CD1c-positive myeloid dendritic cell (primary cell): ENCODE measurements around the gene ICAM2.
A peak's percentile ranks its signal among the peaks of the same experiment; 100 is the strongest.

Experiments used
- DNase-seq: peaks from one replicate; pipeline ENCODE4 v3.0.0-alpha.2; 2016; ENCODE audit errors: extremely low spot score

The ICAM2 gene

GRCh38 chr17:63974594-63975192, 45.7 kb downstream of the ICAM2 start:
- DNase-seq, result no peak

- no peak for DNase-seq
Measured at GRCh38 chr17:63973930-63974593, 46.4 kb downstream of the ICAM2 start.

GRCh38 chr17:63973247-63973646, 47.2 kb downstream of the ICAM2 start:
- DNase-seq, result no peak

GRCh38 chr17:63972796-63973195, 47.6 kb downstream of the ICAM2 start, which contains the start of gene SCN4A:
Gene SCN4A, minus strand, starts transcription at chr17:63972918. Its CDS starts 77 bp downstream, at chr17:63972841.
- DNase-seq, result no peak

GRCh38 chr17:63969278-63969677, 51.2 kb downstream of the ICAM2 start:
- DNase-seq, result no peak

- DNase-seq, result no peak
Measured at GRCh38 chr17:63967953-63968352, 52.5 kb downstream of the ICAM2 start.

GRCh38 chr17:63966646-63967264, 53.7 kb downstream of the ICAM2 start:
- no peak for DNase-seq

- no peak for DNase-seq
Measured at GRCh38 chr17:63963123-63963522, 57.3 kb downstream of the ICAM2 start.

- no peak for DNase-seq
Measured at GRCh38 chr17:63962298-63962744, 58.1 kb downstream of the ICAM2 start.

- DNase-seq, result peak; percentile 75
Measured at GRCh38 chr17:63961355-63962212, 58.8 kb downstream of the ICAM2 start.

GRCh38 chr17:63960430-63960829, 60.0 kb downstream of the ICAM2 start:
- DNase-seq, result no peak

GRCh38 chr17:63960006-63960405, 60.4 kb downstream of the ICAM2 start:
- DNase-seq, result no peak

GRCh38 chr17:63956296-63956920, 64.0 kb downstream of the ICAM2 start:
- DNase-seq, result no peak

GRCh38 chr17:63955791-63956190, 64.6 kb downstream of the ICAM2 start:
- DNase-seq, result no peak

- DNase-seq, result no peak
Measured at GRCh38 chr17:63955232-63955631, 65.2 kb downstream of the ICAM2 start.

GRCh38 chr17:63954402-63955063, 65.9 kb downstream of the ICAM2 start:
- DNase-seq, result no peak
